ENCODE measurements around the gene MRPL36. TPM values are rescaled to one million over a fixed set of nuclear protein-coding genes. Genes with fewer than 3 reads are reported as not detected.

Gene MRPL36
- total RNA-seq, 1 experiment from 2014 or later: 79.9 TPM

DNA sequence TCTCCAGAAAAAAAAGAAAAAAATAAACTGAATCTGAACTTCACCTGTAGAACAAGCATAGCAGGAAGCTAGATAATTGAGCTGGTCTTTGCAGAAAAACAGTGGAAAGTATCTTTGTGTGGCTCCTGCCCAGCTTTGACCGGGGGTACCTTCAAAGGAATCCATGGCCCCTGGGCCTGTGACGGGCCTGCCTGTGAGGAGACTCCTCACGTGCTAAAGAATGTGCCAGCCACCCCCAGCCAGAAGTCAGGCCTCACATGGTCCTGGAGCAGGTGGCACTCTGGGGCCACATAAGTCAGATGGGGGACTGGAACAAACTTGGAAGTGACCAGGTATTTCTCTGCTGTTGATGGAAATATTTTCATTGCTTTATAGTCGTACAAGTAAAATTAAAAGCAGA is 5.7 kb upstream of the MRPL36 start:
- peaks cover 10% of the 10 kb centered on the region for H3K4me1 ChIP-seq (ENCODE audit: control insufficient read depth, insufficient read depth, low read length)
- ChIA-PET CTCF (no interaction called here), POLR2A (no interaction called here)
- in situ Hi-C loops (cut with HindIII; ENCODE audit: low pct_unique_long_range_greater_than_20kb, low sequenced_read_pairs) (no loop called here), intact Hi-C loops (cut with micrococcal nuclease; ENCODE audit: unreplicated experiment) (no loop called here)
- ATAC-seq (no peak), DNase-seq (ENCODE audit: low read depth, low spot score) (no peak)
- H3K27ac ChIP-seq (ENCODE audit: low read length): no peak overlapping the region
- no peaks in the 10 kb centered on the region for H3K9me3 ChIP-seq (ENCODE audit: control insufficient read depth, insufficient read depth, low read depth, low read length)
- BruUV-seq (replicated peaks): no TSS peak
- TF ChIP-seq TCF7L2 (IDR thresholded peaks at IDR 0.05; ENCODE audit: low read depth, low read length): no peak
- no peak for TF ChIP-seq SIN3A (IDR thresholded peaks at IDR 0.05; ENCODE audit: borderline replicate concordance, insufficient read depth, low read depth, low read length)
- TF ChIP-seq, protein P1, sequence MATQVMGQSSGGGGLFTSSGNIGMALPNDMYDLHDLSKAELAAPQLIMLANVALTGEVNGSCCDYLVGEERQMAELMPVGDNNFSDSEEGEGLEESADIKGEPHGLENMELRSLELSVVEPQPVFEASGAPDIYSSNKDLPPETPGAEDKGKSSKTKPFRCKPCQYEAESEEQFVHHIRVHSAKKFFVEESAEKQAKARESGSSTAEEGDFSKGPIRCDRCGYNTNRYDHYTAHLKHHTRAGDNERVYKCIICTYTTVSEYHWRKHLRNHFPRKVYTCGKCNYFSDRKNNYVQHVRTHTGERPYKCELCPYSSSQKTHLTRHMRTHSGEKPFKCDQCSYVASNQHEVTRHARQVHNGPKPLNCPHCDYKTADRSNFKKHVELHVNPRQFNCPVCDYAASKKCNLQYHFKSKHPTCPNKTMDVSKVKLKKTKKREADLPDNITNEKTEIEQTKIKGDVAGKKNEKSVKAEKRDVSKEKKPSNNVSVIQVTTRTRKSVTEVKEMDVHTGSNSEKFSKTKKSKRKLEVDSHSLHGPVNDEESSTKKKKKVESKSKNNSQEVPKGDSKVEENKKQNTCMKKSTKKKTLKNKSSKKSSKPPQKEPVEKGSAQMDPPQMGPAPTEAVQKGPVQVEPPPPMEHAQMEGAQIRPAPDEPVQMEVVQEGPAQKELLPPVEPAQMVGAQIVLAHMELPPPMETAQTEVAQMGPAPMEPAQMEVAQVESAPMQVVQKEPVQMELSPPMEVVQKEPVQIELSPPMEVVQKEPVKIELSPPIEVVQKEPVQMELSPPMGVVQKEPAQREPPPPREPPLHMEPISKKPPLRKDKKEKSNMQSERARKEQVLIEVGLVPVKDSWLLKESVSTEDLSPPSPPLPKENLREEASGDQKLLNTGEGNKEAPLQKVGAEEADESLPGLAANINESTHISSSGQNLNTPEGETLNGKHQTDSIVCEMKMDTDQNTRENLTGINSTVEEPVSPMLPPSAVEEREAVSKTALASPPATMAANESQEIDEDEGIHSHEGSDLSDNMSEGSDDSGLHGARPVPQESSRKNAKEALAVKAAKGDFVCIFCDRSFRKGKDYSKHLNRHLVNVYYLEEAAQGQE (IDR thresholded peaks at IDR 0.05; ENCODE audit: insufficient read depth in 1 of 2, low read depth in 2 of 2, low read length in 1 of 2): no peak
- no peak for TF ChIP-seq POLR2AphosphoS5 (IDR thresholded peaks at IDR 0.05; ENCODE audit: low read depth, low read length)
- TF ChIP-seq, protein P2, sequence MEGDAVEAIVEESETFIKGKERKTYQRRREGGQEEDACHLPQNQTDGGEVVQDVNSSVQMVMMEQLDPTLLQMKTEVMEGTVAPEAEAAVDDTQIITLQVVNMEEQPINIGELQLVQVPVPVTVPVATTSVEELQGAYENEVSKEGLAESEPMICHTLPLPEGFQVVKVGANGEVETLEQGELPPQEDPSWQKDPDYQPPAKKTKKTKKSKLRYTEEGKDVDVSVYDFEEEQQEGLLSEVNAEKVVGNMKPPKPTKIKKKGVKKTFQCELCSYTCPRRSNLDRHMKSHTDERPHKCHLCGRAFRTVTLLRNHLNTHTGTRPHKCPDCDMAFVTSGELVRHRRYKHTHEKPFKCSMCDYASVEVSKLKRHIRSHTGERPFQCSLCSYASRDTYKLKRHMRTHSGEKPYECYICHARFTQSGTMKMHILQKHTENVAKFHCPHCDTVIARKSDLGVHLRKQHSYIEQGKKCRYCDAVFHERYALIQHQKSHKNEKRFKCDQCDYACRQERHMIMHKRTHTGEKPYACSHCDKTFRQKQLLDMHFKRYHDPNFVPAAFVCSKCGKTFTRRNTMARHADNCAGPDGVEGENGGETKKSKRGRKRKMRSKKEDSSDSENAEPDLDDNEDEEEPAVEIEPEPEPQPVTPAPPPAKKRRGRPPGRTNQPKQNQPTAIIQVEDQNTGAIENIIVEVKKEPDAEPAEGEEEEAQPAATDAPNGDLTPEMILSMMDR (IDR thresholded peaks at IDR 0.05): no peak
- H3K27me3 ChIP-seq (ENCODE audit: control insufficient read depth, insufficient read depth, low read length): no peaks in the 10 kb centered on the region
- H3K36me3 ChIP-seq (ENCODE audit: control insufficient read depth, insufficient read depth, low read length): peaks cover 37% of the 10 kb centered on the region
- H3K4me3 ChIP-seq (ENCODE audit: low read depth in 2 of 2, low read length in 2 of 2): no peak overlapping the region

DNA sequence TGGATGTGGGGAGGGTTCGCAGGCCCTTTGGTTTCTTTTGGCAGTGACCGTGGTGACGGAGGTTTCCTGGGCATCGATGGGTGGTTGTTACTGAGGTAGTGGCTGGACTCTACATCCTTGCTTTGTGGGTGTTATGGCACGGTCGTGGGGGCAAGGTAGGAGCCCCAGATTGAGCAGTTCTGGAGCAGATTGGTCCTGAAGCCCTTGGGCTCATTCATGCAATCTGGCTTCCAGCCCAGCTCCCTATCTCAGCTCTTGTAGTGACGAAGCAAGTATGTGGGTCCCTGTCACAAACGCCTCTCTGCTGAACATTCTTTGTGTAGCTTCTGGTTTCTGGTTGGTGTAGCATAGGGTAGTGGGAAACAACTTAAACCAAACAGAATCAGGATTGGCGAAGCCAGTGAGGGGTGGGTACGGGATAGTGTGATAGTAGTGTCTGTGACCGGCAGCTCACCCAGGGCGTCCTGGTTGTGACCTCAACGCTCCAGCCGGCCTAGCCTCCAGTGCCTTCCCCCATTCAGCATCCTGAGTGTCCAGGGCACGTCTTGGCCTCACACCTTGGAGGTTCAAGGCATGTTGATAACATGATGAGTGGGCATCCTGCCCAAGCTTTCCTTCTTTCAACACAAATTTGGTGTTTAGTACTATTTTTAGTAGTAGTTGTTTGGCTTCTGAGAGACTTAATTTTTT is 4.5 kb upstream of the MRPL36 start:
- ChIA-PET CTCF (no interaction called here), POLR2A (no interaction called here)
- ATAC-seq (no peak), DNase-seq (ENCODE audit: low read depth, low spot score) (no peak)
- H3K9me3 ChIP-seq (ENCODE audit: control insufficient read depth, insufficient read depth, low read depth, low read length): no peaks in the 10 kb centered on the region
- H3K27me3 ChIP-seq (ENCODE audit: control insufficient read depth, insufficient read depth, low read length): no peaks in the 10 kb centered on the region
- H3K36me3 ChIP-seq (ENCODE audit: control insufficient read depth, insufficient read depth, low read length): peaks cover 38% of the 10 kb centered on the region
- TF ChIP-seq, protein P2 (IDR thresholded peaks at IDR 0.05): no peak
- no peak for TF ChIP-seq SIN3A (IDR thresholded peaks at IDR 0.05; ENCODE audit: borderline replicate concordance, insufficient read depth, low read depth, low read length)
- TF ChIP-seq, protein P1 (IDR thresholded peaks at IDR 0.05; ENCODE audit: insufficient read depth in 1 of 2, low read depth in 2 of 2, low read length in 1 of 2): no peak
- TF ChIP-seq TCF7L2 (IDR thresholded peaks at IDR 0.05; ENCODE audit: low read depth, low read length): no peak
- TF ChIP-seq POLR2AphosphoS5 (IDR thresholded peaks at IDR 0.05; ENCODE audit: low read depth, low read length): no peak
- intact Hi-C loops (cut with micrococcal nuclease; ENCODE audit: unreplicated experiment): no loop called here
- BruUV-seq (replicated peaks): no TSS peak
- no peak overlapping the region for H3K27ac ChIP-seq (ENCODE audit: low read length)
- H3K4me1 ChIP-seq (ENCODE audit: control insufficient read depth, insufficient read depth, low read length): peaks cover 10% of the 10 kb centered on the region
- in situ Hi-C loops (cut with HindIII; ENCODE audit: low pct_unique_long_range_greater_than_20kb, low sequenced_read_pairs): no loop called here
- no peak overlapping the region for H3K4me3 ChIP-seq (ENCODE audit: low read depth in 2 of 2, low read length in 2 of 2)
